Thyroid gland (tissue), 4 donors: ENCODE data around the gene MAB21L3. TPM values are rescaled to one million over a fixed set of nuclear protein-coding genes. Genes with fewer than 3 reads are reported as not detected.

Source experiments
- DNase-seq, 2 donors: peaks; one replicate each; pipeline ENCODE4 v3.0.0-alpha.2; 2019
- H3K27ac ChIP-seq, 3 donors: fragments of 200-600 bp; sonication (generic); 1 replicate in 2 of 3; 2 replicates in 1 of 3; pipeline ENCODE4 v1.5.1; 2016 to 2019; ENCODE audit warnings: mild to moderate bottlenecking in 1 of 3, moderate library complexity in 1 of 3
- H3K27me3 ChIP-seq: fragments of 200-600 bp; sonication (generic); one replicate; pipeline ENCODE4 v1.5.1; 2019
- H3K36me3 ChIP-seq, 2 donors: fragments of 200-600 bp; sonication (generic); one replicate each; pipeline ENCODE4 v1.5.1; 2016 to 2019
- H3K4me1 ChIP-seq, 2 donors: fragments of 200-600 bp; sonication (generic); one replicate each; pipeline ENCODE4 v1.5.1; 2017 to 2019
- H3K4me3 ChIP-seq, 3 donors: fragments of 200-600 bp; sonication (generic); replicated peaks in 1 of 3; 1 replicate in 2 of 3; 2 replicates in 1 of 3; pipeline ENCODE4 v1.5.1; 2016; ENCODE audit warnings: mild to moderate bottlenecking in 1 of 3
- H3K9me3 ChIP-seq: fragments of 200-600 bp; sonication (generic); one replicate; pipeline ENCODE4 v1.5.1; 2017
- POLR2A ChIP-seq, 2 donors: fragments of 450-650 bp; IDR thresholded peaks; one replicate each; pipeline ENCODE4 v1.6.1; 2017; ENCODE audit warnings: antibody characterized with exemption in 2 of 2, mild to moderate bottlenecking in 2 of 2, moderate library complexity in 1 of 2
- WGBS, 2 donors: methylation state at CpG; one replicate each; pipeline ENCODE4 v1.1.5; 2017; 5-methylcytosine and 5-hydroxymethylcytosine counted together
- intact Hi-C: fragments of 100-400 bp; cut with DNase I; formaldehyde crosslinking; loops from one replicate; pipeline ENCODE4 v1.15.1; 2023
- total RNA-seq, 4 donors: library from RNA; depleted of rRNA; stranded (reverse); fragments of >200 nt; gene quantifications; one replicate each; pipeline ENCODE4 v1.2.3, GENCODE V29; 2016
- TF ChIP-seq, protein P1 (sequence below), 6 experiments: fragments of 200-600 bp in 3 of 6; fragments of 450-650 bp in 3 of 6; sonication (generic) in 3 of 6; IDR thresholded peaks; one replicate each; pipeline ENCODE4 v1.5.1; 2016 to 2019; ENCODE audit warnings: antibody characterized with exemption in 6 of 6, mild to moderate bottlenecking in 2 of 6, inconsistent platforms in 1 of 6, moderate library complexity in 1 of 6

MAB21L3 gene
- total RNA-seq, 4 donors from 2014 or later: 0.34 to 0.89 (median 0.73) TPM

DNA sequence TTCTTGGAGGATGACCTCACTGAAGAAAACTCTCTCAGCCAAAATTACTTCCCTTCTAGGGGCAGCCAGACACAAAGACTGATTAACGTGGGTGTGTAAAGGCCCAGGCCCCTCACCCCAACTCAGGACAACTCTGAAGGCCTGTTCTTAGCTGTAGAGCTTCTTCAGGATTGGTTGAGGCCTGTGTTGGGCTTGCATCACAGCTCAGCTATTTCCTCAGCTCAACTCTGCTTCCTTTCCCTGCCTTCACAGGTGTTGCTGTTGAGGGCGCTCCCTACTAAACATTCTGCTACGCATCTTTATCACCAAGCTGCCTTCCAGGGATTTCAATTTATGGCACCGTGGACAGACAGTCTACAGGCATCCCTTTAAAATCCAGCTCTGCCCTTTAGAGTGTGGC is 36.8 kb downstream of the MAB21L3 start:
- H3K27me3 ChIP-seq: no peaks in the 10 kb centered on the region
- DNase-seq: no peak
- H3K36me3 ChIP-seq: no peaks in the 10 kb centered on the region
- no peak overlapping the region for H3K4me3 ChIP-seq
- intact Hi-C loops: loop anchor here (5.0 kb wide), 1 partner anchor 349 kb away; no protein-coding TSS in a partner anchor
- no peak overlapping the region for H3K27ac ChIP-seq
- no peak for TF ChIP-seq POLR2A (IDR thresholded peaks at IDR 0.05)
- TF ChIP-seq, protein P1, sequence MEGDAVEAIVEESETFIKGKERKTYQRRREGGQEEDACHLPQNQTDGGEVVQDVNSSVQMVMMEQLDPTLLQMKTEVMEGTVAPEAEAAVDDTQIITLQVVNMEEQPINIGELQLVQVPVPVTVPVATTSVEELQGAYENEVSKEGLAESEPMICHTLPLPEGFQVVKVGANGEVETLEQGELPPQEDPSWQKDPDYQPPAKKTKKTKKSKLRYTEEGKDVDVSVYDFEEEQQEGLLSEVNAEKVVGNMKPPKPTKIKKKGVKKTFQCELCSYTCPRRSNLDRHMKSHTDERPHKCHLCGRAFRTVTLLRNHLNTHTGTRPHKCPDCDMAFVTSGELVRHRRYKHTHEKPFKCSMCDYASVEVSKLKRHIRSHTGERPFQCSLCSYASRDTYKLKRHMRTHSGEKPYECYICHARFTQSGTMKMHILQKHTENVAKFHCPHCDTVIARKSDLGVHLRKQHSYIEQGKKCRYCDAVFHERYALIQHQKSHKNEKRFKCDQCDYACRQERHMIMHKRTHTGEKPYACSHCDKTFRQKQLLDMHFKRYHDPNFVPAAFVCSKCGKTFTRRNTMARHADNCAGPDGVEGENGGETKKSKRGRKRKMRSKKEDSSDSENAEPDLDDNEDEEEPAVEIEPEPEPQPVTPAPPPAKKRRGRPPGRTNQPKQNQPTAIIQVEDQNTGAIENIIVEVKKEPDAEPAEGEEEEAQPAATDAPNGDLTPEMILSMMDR (IDR thresholded peaks at IDR 0.05): no peak
- H3K4me1 ChIP-seq: peaks cover 4 to 8% of the 10 kb centered on the region in 2 donors
- no peaks in the 10 kb centered on the region for H3K9me3 ChIP-seq
- 83 to 89% methylated on average over 4 of the region's 4 CpGs for WGBS, 2 donors

DNA sequence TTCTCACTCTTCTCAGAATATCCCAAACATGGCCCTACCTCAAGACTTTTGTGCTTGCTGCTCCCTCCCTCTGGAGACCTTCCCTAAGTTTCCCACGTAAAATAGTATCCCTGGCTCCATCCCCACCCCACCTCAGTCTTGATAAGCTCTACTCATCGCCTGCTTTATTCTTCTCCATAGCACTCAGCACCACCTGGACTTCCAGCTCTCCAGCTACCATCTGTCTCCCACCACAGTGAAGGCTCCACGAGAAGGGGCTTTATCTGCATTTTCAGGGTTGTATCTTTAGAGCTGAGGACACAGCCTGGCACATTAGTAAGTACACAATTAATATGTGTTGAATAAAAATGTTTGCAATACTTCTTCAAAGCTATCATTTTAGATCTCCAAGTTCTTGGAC is 37.8 kb downstream of the MAB21L3 start:
- Histone ChIP-seq H3K27ac (no peak overlapping the region), H3K27me3 (no peaks in the 10 kb centered on the region), H3K4me1 (peaks cover 4 to 8% of the 10 kb centered on the region in 2 donors), H3K4me3 (no peak overlapping the region), H3K36me3 (no peaks in the 10 kb centered on the region), H3K9me3 (no peaks in the 10 kb centered on the region)
- no peak for DNase-seq
- WGBS, 2 donors: 91 to 95% methylated on average over 3 of the region's 3 CpGs
- no peak for TF ChIP-seq POLR2A (IDR thresholded peaks at IDR 0.05)
- TF ChIP-seq, protein P1 (IDR thresholded peaks at IDR 0.05): no peak
- intact Hi-C loops: loop anchor here (5.0 kb wide), 1 partner anchor 348 kb away; no protein-coding TSS in a partner anchor

DNA sequence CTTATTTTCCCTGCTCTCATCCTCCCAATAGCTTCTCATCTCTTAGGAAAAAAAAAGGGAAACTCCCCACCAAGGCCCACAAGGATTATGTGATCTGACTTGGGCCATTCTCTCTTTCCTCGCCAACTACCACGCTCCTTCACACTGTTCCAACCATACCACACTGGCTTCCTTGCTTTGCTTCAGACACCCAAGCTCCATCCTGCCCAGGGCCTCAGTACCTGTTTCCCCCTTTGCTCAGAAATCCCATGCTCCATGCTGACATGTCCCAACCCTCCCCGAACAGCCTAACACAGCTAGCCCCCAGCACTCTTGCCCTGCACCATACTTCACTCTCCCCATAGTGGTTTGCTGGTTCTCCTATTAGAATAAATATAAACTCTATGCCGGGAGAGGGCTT is 39.2 kb downstream of the MAB21L3 start:
- no peak for DNase-seq
- 98 to 100% methylated on average over 4 of the region's 4 CpGs for WGBS, 2 donors
- peaks cover 4 to 8% of the 10 kb centered on the region in 2 donors for H3K4me1 ChIP-seq
- intact Hi-C loops: loop anchor here (5.0 kb wide), 1 partner anchor 337 kb away; no protein-coding TSS in a partner anchor
- H3K9me3 ChIP-seq: no peaks in the 10 kb centered on the region
- no peaks in the 10 kb centered on the region for H3K27me3 ChIP-seq
- no peak overlapping the region for H3K4me3 ChIP-seq
- TF ChIP-seq, protein P1 (IDR thresholded peaks at IDR 0.05): no peak
- no peak for TF ChIP-seq POLR2A (IDR thresholded peaks at IDR 0.05)
- no peaks in the 10 kb centered on the region for H3K36me3 ChIP-seq
- H3K27ac ChIP-seq: no peak overlapping the region

DNA sequence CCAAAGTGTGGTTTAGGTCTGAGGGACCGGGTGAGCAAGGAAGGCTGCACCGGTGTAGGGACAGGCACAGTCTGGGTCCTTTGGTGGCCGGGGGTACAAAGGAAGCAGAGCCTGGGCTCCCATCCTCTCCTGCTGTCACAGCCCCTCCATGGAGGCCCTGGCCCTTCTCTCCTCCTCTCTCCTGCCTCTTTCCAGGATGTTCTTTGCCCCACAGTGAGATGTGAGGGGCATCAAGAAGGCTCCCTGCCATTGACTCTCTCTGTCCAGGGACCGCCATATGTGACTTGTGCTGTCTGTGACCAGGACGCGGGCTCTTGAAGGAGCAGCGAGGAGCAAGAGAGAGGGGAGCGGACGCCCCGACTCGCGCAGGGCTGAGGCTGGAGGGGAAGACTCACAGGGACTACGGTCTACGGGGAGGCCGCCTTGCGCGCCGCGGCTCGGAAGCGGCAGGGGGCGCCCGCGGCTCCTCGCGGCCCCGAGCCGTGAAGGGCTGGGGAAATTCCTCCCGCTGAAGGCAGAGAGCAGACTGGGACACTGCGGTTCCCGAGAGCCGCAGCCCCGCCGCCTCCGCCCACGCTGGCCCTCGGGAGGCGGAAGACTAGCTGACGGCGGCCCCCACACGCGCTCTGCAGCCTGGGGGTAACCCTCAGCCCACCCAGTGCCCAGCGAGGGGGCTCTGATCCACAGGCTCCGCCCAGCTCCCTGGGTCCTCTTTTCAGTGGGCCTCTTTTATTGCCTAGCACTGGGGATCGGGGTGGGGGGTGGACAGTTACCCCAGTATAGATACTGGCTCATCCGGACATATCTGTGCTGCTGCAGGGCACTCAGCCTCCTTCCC is 40.8 kb downstream of the MAB21L3 start:
- intact Hi-C loops: loop anchor here (5.0 kb wide), 1 partner anchor 335 kb away; no protein-coding TSS in a partner anchor
- Histone ChIP-seq H3K27me3 (no peaks in the 10 kb centered on the region), H3K27ac (peak overlapping the region in 2 of 3 donors; percentile 58 to 74), H3K4me1 (peaks cover 4 to 8% of the 10 kb centered on the region in 2 donors), H3K36me3 (no peaks in the 10 kb centered on the region), H3K9me3 (no peaks in the 10 kb centered on the region), H3K4me3 (no peak overlapping the region)
- 24 to 30% methylated on average over 10 to 12 of the region's 46 CpGs for WGBS, 2 donors
- DNase-seq: peak; percentile 76 to 78
- TF ChIP-seq POLR2A (IDR thresholded peaks at IDR 0.05): peak in 1 of 2 donors; percentile 21
- TF ChIP-seq, protein P1 (IDR thresholded peaks at IDR 0.05): peak; percentile 67 to 96 (median 86)

DNA sequence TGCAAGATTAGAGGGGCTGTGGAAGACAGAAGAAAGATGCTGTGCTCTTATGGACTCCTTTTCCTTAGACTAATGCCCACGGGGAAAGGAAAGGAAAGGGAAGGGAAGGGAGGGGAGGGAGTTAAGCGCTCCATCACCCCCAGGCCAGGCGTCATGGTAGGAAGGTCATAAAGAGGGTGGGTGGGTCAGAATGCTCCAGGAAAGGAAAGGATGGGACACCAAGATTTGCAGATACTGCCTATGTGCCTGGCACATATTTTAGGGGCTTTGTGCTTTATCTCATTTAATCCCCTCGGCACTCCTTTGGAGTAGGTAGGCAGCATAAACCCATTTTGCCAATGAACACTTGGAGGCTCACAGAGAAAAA is 41.4 kb downstream of the MAB21L3 start:
- intact Hi-C loops: loop anchor here (5.0 kb wide), 1 partner anchor 335 kb away; no protein-coding TSS in a partner anchor
- no peak overlapping the region for H3K4me3 ChIP-seq
- H3K36me3 ChIP-seq: no peaks in the 10 kb centered on the region
- WGBS, 2 donors: 58 to 73% methylated on average over 4 of the region's 4 CpGs
- TF ChIP-seq POLR2A (IDR thresholded peaks at IDR 0.05): no peak
- TF ChIP-seq, protein P1 (IDR thresholded peaks at IDR 0.05): no peak
- DNase-seq: no peak
- peaks cover 4 to 8% of the 10 kb centered on the region in 2 donors for H3K4me1 ChIP-seq
- H3K9me3 ChIP-seq: no peaks in the 10 kb centered on the region
- H3K27ac ChIP-seq: peak overlapping the region in 1 of 3 donors; percentile 74
- no peaks in the 10 kb centered on the region for H3K27me3 ChIP-seq
